ENCODE data around the gene SHROOM2. TPM values are rescaled to one million over a fixed set of nuclear protein-coding genes. Genes with fewer than 3 reads are reported as not detected.

The SHROOM2 gene
- total RNA-seq, 1 donor from 2014 or later, result 5.4 TPM

DNA sequence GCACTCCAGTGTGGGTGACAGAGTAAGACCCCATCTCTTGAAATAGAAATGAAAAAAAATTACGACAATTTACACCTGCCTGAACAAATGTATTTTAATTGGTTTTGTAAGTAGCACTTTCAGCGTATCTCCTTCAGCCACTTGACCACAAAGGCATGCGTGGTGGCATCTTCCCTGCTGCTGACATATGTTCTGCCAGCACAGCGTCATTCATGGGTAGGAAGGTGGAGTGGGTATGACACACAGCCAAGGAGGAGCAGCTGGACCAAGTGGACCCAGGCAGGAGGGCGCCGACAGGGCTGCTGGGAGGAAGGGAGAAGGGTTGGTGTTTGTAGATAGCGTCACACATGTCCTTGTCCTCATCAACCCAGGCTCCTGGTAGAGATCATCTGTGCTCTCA is 152.3 kb downstream of the SHROOM2 start:
- DNase-seq (ENCODE audit: low read depth in 2 of 2), result no peak

DNA sequence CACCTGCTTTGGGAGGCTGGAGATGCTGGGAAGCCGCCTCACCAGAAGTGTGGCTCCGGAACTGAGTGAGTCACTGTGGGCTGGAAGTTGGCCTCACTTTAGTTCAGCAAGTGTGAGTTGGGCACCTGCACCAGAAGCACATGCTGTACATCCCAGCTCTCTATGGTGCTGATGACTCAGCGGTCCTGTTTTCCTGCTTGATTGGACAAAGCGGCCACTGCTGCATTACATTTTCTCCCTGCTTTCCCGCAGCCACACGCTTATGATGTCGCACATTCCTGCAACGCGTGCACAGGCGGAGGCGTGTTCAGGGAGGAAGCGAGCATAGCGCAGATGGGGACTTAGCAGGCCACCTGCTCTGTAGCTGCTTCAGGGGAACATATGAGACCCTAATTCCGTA is 154.2 kb downstream of the SHROOM2 start:
- DNase-seq (ENCODE audit: low read depth in 2 of 2), result peak; percentile 69 to 89

DNA sequence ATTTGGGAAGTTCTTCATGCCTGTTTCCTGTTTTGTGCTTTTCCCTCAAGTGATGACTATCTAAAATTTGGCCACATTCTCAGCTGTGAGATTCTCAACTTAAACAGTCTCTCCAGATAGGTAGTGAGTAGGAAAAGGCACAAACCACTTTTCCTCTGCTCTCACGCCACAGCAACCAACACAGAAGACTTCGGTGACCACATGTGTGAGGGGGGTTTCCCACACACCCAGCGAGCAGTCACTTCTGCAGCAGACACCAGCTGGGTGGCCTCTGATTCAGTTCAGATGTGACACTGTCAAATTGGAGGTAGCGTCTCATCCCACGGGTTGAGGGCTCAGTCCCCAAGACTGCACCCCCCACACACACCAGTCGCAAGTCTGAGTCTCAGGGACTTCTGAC is 155.9 kb downstream of the SHROOM2 start:
- DNase-seq (ENCODE audit: low read depth in 2 of 2), result peak in 1 of 2 donors; percentile 2

DNA sequence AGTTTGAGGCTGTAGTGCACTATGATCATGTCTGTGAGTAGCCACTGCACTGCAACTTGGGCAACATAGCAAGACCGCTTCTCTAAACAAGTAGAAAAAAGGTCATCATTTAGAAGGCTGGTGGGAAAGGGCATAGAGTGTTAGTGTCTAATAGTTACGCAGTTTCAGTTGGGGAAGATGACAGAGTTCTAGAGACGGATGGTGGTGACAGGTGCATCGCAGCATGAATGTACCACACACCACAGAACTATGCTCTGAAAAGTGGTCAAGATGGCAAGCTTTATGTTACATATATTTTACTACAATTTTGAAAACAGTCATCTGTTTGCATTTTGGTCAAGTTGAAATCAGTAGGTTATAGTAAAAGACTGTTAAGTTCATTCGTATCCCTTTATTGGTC is 157.2 kb downstream of the SHROOM2 start:
- DNase-seq (ENCODE audit: low read depth in 2 of 2), result no peak

DNA sequence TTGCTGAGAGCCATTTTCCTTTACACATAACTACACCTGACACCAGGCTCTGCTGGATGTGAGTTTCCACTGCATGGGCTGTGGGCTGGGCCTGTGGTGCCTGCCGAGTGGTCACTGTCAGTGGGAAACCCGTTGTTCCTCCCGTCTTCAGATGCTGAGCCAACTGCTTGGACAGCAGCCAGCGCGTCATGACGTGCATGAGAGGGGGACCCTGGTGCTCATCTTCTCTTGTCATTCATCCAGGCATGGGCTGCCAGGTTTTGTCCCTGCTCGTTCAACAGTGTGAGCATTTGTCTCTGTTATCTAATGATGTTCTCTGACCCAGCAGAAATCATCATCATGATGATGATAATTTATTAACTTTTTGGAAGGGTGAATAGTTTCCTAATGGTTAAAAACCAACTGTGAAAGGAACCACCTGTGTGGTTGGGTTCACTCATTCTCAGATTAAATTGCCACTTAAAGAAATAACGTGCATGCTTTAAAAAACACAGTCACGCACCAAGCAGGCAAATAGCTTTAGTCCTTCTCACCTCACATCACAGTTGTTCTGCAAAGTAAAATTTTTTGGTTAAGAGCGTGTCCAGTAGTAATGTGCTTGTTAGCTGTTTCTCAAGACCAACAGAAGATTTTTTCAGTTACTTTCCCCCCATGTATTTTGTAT is 161.0 kb downstream of the SHROOM2 start:
- DNase-seq (ENCODE audit: low read depth in 2 of 2), result no peak

DNA sequence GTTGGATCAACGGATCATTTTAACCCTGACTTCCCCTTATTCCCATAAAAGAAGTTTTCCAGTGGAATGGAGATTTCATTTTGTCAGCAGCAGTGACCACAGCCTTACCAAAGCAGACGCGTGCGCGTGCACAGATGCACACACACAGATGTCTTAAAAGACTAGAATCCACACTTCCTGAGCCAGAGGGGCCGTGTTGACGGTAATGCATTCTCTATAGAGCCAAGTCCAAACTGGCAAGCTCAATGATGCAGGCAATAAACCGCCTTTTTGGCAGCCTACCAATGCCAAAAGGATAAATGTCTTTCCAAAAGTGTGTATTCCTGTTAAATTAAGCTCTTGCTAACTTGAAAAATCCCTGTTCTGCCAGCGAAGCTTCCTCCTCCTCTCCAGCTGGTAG is 162.2 kb downstream of the SHROOM2 start:
- no peak for DNase-seq (ENCODE audit: low read depth in 2 of 2)

DNA sequence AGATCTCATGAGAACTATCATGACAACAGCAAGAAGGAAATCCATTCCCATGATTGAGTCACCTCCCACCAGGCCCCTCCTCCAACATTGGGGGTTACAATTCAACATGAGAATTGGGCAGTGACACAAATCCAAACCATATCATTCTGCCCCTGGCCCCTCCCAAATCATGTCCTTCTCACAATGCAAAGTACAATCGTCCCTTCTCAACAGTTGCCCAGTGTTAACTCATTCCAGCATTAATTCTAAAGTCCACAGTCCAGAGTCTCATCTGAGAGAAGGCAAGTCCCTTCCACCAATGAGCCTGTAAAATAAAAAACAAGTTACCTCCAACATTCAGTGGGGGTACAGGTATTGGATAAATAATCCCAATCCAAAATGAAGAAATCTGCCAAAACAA is 166.1 kb downstream of the SHROOM2 start:
- DNase-seq (ENCODE audit: low read depth in 2 of 2), result no peak

DNA sequence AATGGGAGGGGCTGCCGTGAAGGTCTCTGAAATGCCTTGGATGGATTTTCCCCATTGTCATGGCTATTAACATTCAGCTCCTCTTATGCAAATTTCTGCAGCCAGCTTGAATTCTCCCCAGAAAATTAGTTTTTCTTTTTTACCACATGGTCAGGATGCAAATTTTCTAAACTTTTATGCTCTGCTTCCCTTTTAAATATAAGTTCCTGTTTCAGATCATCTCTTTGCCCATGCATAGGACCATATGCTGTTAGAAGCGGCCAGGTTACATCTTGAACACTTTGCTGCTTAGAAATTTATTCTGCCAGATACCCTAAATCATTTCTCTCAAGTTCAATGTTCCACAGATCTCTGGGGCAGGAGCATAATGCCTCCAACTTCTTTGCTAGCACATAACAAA is 167.2 kb downstream of the SHROOM2 start:
- no peak for DNase-seq (ENCODE audit: low read depth in 2 of 2)

DNA sequence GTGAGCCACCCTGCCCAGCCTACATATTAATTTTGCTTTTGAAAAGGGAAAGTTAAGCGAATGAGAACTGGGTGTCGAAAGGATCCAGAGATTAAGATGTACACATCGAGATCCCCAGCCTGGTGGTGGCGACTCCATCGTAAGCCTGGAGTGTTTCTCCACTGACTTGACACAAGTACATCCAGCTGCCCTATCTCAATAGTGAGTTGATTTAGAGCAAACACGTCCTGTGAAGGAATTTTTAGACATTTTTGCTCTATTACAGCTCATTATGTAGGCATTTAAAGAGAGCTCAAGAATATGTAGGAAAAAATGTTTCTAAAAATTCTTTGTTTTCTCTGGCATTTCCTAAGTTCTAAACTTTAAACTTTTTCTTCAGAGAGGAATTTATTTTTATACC is 169.3 kb downstream of the SHROOM2 start:
- DNase-seq (ENCODE audit: low read depth in 2 of 2), result no peak

DNA sequence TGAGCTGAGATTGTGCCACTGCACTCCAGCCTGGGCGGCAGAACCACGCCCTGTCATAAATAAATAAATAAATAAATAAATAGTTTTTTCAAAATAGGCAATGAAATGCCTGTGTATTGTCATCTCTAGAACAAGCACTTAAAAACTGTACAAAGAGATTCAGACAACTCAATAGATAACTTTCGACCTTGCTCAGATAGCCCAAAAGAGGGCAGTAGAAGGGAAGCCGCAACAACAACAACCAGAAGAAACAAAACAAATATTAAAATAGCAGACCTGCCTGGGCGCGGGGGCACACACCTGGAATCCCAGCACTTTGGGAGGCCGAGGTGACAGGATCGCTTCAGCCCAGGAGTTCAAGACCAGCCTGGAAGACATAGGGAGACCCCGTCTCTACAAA is 171.5 kb downstream of the SHROOM2 start:
- DNase-seq (ENCODE audit: low read depth in 2 of 2), result no peak

DNA sequence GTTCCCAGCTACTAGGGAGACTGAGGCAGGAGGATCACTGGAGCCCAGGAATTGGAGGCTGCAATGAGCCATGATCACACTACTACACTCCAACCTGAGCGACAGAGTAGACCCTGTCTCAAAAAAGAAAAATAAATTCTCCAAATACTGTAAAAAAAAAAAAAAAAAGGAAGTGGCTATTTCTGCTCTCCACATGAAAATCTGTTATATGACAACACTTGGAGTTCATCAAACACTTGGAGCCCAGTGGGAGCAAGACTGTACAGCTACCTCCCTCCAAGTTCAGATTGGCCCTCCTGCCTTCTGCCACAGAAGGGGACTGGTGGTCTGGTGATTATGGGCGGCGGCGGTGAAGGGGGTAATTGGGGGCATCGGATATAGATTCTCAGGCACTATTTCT is 172.0 kb downstream of the SHROOM2 start:
- DNase-seq (ENCODE audit: low read depth in 2 of 2), result no peak

DNA sequence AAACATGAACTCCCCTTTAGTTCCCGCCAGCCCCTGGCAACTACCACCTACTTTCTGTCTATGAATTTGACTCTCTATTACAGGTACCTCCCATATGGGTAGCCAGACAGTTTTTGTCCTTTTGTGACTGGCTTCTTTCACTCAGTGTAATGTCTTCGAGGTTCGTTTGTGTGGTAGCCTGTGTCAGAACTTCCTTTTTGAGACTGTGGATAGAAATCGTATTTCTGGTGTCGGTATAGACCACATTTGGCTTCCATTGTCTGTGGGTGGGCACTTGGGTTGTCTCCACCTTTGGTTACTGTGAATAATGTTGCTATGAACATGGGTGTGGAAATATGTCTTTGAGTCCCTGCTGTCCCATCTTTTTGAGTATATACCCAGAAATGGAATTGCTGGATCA is 175.5 kb downstream of the SHROOM2 start:
- no peak for DNase-seq (ENCODE audit: low read depth in 2 of 2)

DNA sequence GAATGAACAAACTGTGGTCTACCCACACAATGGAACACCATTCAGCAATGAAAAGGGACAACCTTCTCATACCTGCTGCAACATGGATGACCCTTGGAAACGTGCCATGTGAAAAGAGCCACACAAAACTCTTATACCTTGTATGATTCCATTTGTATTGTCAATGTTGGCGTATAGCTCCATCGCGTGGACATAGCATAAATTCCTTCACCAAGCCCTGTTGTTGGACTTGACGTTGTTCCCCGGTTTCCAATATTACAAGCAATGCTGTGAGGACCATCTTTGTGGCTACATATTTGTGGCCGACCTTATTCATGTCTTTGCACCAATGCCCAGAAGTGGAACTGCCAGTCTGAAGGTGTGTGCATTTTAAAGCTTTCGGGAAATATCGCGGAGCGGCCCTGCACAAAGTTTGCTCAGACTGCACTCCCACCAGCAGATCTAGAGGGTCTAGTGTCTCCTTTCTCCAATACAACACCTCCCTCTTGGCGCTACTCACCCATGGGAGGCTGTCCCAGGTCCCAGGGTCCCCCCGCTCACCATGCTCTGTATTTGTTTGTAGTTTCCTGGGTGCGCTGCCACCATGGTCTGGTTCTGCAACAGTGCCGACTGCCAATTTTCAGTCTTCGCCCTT is 180.7 kb downstream of the SHROOM2 start, which contains the start of gene CLDN34:
TSS of gene CLDN34 (plus strand) at position 584 of the 634 bp plus-strand sequence. CDS start at position 584, 0 bp downstream.
- peak in 1 of 2 donors; percentile 61 for DNase-seq (ENCODE audit: low read depth in 2 of 2)

DNA sequence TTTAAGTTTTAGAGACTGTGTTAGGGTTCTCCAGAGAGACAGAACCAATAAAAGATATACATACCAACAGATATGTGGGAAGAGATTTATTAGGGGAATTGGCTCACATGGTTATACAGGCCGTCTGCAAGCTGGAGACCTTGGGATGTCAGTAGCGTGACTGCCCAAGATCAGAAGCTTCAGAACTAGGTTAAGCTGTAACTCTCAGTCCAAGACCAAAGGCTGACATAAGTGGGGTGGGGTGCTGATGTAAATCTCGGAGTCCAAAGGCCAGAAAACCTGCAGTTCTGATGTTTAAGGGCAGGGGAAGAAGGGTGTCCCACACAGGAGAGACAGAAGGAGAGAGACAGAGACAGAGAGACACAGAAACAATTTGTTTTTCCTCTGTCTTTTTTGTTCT is 191.4 kb downstream of the SHROOM2 start:
- no peak for DNase-seq (ENCODE audit: low read depth in 2 of 2)

DNA sequence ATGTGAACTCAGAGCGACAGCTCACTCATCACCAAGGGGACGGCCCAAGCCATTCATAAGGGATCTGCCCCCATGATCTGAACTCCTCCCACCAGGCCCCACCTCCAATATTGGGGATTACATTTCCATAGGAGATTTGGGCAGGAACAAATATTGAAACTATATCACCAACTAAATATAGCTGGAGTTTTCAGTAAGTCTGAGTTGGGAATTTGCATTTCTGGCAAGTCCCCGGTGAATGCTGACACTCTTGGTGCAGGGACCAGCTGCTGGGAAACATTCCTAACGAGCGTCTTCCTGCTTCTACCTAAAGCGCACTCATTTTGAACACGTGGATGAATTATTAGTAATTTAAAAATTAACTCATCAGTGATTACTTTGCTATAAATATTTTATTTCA is 194.2 kb downstream of the SHROOM2 start:
- no peak for DNase-seq (ENCODE audit: low read depth in 2 of 2)

DNA sequence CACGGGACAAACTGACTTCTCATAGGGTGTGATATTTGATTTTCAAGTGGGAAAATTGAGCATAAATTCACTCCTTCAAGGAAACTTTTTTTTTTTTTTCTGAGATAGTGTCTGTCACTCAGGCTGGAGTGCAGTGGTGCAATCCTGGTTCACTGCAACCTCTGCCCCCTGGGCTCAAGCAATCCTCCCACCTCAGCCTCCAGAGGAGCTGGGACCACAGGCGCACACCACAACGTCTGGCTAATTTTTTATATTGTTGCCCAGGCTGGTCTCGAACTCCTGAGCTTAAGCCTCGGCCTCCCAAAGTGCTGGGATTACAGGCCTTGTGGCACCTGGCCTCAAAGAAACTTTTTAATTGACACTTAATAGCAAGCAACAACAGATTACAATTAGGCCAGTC is 194.7 kb downstream of the SHROOM2 start:
- DNase-seq (ENCODE audit: low read depth in 2 of 2), result no peak

DNA sequence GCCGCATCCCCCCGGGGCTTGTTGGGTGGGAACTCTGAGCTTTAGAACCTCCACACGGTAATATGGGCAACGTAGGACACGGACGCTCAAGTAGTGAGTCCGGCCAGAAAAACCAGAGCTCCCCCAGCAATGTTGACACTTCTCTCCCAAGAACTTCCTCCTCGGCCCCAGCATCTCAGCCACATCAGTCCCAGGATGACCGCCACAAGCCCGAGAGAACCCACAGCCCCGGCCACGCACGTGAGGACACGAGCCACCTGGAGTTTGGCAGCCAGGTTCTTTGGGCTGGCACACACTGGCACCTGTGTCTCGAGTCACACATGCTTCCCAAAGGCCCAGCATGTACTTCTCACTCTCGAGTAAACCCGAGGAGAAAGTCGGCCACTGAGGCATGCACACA is 197.2 kb downstream of the SHROOM2 start:
- no peak for DNase-seq (ENCODE audit: low read depth in 2 of 2)

DNA sequence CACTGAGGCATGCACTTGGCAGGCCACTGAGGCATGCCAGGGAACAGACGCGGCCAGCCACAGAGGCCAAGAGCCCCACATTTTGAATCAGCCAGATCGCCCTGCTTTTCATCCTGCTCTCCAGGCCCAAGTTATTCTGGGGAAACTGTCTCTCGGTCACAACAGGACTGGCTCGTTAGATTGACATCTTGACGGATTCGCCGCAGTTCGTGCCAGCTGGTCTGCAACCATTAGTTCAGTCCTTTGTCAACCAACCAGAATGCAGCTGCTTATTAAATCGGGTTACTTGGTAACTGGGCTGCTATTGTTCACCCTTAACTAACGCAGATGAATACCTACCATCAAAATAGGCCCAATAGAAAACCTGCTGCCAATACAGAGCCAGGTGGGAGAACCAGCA is 197.6 kb downstream of the SHROOM2 start:
- no peak for DNase-seq (ENCODE audit: low read depth in 2 of 2)

DNA sequence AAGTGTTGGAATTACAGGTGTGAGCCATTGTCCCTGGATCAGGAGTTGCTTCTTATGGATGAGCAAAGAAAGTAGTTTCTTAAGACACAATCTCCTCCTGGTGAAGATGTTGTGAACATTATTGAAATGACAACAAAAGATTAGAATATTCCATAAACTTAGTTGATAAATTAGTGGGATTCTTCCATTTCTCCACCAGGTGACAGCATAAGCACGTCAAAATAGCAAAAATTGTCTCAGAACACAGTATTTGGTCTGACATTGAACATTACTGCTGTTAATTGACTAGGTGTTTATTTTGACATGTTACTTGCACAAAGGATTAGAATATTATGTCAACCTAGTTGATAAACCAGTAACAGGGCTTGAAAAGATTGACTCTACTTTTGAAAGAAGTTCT is 202.5 kb downstream of the SHROOM2 start:
- peak; percentile 35 to 50 for DNase-seq (ENCODE audit: low read depth in 2 of 2)

DNA sequence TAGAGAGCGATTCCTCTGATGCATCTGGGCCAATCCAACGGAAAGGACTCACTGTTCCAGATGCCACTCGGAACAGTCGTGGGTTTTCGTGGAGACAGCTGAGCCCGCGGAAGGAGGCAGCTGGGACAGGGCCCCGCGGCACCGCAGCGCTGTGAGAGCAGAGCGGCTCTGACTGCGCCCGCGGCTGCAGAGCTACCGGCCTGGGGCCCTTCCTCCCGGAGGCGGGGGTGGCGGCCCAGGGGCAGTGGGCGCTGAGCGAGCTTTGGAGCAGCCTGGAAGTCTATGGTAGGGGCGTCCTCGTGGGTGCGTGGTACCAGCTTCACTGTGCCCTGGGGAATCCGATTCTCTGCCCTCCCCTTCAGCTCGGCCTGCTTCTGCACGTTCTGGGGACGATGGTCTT is 205.8 kb downstream of the SHROOM2 start:
- no peak for DNase-seq (ENCODE audit: low read depth in 2 of 2)

DNA sequence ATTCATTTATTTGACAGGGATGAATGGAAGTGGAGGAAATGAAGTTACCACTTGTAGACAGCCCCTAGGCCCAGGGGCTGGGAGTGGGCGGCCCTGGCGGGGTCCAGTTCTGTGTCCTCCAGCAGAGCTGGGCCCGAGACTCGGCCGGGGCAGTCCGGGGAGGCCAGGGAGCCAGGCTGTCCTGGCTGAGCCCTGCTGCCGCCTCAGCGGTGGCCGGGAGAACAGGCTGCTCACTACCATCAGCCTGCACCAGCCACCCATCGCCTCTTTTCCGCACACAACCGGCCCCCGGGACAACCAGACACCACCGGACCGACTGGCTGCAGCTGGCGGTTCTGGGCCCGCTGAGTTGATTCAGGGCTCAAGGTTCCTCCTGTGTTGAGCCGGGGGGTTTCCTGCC is 206.5 kb downstream of the SHROOM2 start:
- no peak for DNase-seq (ENCODE audit: low read depth in 2 of 2)

DNA sequence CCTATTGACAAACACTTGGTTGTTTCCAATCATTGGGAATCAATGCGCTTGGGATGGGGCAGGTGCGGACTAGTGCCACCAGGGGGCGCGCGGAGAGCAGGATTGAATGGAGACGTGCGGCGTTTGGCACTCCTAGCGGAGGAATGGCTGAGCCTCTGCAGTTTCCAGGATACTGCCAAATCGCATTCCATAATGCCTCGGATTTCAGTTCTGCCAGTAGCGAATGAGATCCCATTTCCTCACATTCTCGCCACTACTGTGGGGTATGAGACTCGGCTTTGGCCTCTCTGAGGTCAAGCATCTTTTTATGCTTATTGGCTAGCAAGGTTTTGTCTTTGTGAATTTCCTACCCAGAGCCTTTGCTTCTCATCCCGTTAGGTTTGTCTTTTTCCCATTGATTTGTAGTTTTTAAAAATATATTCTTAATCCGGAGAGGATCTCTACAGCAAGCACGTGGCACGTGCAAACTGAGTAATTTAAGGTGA is 209.7 kb downstream of the SHROOM2 start:
- DNase-seq (ENCODE audit: low read depth in 2 of 2), result peak; percentile 82 to 90

DNA sequence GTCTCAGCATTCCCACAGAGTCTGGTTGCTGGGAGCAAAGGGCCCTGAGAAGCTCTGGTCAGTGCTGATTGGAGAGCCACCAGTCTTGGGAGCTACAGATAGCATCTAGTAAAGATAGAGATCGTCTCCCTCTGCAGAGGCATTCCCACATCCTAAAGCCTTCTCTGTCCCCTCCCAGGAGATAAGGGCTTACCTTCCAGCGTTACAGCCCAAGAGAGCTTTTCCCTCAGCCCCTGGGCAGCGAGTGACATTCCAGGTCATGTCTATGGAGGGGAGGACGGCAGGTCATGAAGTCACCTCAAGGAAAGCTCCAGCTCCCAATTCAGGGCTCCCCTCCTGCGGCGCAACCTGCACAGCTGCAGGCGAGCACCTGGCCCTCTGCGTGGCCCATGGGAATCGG is 210.8 kb downstream of the SHROOM2 start:
- no peak for DNase-seq (ENCODE audit: low read depth in 2 of 2)

Measured in lung microvascular endothelial cell (primary cell).